Measurements from ENCODE around the gene HIC1.

HIC1 gene

DNA sequence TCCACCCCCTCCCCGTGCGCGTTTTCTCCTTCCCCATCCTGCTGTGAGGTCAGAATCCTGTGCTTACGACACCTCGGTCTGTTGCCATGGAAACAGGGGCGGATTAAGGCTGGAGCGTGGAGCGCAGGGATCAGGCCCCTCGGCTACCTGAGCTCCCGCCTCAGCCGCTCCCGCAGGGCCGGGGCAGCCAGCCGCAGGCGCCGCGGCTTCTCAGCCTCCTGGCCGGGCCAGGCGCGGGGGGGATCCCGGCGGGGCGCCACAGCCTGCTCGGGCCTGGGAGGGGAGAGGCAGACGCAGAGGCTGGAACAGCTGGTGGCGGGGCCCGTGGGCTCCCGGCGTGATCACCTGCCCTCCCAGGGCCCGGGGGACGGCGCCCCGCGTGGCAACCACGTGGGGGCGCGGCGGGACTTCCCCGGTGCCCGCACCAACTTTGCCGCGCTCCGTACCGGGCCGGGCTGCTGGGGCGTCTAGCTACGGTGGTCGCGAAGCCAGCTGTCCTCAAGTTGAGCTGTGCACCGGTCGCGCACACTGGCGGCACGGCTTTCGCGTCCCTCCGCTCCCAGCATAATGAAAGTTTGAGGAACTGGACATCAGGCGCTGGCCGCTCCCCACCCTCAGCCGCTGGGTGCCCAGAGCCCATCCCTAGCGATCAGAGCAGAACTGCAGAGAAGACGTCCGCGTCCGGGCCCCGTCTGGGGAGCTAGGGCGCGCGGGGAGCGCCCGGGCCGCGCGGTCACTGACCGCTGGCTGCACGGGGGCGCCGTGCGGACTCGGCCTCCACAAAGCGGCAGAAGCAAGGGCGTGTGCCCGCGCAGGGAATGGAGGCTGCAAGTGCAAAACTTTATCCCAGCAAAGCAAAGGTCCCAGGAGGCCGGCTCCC is 31.0 kb upstream of the HIC1 start:
- intact Hi-C loops (cut with DNase I; ENCODE audit: low total_unique reads), result no loop called here
- DNase-seq, result peak; percentile 72 to 78
- Histone ChIP-seq H3K4me1 (peaks cover 0 to 38% (median 32%) of the 10 kb centered on the region in 4 donors), H3K27ac (no peak overlapping the region), H3K9me3 (no peaks in the 10 kb centered on the region), H3K4me3 (peak overlapping the region; percentile 50 to 67), H3K27me3 (peaks cover 0 to 62% of the 10 kb centered on the region in 2 donors), H3K36me3 (no peaks in the 10 kb centered on the region)
- TF ChIP-seq, protein P1, sequence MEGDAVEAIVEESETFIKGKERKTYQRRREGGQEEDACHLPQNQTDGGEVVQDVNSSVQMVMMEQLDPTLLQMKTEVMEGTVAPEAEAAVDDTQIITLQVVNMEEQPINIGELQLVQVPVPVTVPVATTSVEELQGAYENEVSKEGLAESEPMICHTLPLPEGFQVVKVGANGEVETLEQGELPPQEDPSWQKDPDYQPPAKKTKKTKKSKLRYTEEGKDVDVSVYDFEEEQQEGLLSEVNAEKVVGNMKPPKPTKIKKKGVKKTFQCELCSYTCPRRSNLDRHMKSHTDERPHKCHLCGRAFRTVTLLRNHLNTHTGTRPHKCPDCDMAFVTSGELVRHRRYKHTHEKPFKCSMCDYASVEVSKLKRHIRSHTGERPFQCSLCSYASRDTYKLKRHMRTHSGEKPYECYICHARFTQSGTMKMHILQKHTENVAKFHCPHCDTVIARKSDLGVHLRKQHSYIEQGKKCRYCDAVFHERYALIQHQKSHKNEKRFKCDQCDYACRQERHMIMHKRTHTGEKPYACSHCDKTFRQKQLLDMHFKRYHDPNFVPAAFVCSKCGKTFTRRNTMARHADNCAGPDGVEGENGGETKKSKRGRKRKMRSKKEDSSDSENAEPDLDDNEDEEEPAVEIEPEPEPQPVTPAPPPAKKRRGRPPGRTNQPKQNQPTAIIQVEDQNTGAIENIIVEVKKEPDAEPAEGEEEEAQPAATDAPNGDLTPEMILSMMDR (IDR thresholded peaks at IDR 0.05), result no peak

DNA sequence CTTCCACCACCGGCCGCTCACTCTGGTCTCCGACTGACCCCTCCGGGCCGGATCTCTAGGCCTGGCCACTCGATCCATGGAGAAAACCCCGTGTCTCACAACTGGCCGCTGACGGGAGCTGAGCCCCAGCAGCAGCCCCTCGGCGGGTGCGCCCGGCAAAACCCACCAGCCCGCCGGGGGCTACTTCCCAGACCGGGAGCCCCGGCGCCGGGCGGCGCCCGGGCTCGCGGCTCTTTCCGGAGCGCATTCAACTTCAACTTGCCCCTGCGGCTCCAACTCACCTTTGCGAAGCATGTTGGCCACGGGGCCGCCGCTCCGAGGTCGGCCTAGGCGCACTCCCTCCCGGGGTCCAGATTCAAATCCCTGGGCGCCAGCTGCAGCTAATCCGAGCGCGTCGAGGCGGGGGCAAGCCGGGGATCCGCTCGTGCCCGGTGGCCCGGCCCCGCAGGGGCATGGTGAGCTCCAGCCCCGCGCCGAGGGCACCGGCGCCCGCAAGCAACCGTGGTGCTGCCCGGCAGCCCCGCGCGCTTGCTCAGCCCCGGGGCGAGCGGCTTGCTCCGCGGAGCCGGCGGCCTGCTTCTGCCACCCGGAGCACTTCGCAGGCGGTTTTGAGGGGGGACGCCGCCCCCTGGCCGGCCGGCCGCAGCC is 30.2 kb upstream of the HIC1 start:
- Histone ChIP-seq H3K27me3 (peaks cover 0 to 70% of the 10 kb centered on the region in 2 donors), H3K4me1 (peaks cover 0 to 42% (median 34%) of the 10 kb centered on the region in 4 donors), H3K27ac (no peak overlapping the region), H3K9me3 (no peaks in the 10 kb centered on the region), H3K4me3 (peak overlapping the region; percentile 50 to 67), H3K36me3 (no peaks in the 10 kb centered on the region)
- DNase-seq, result no peak
- intact Hi-C loops (cut with DNase I; ENCODE audit: low total_unique reads), result loop anchor here (5.0 kb wide), 1 partner anchor 112 kb away; no protein-coding TSS in a partner anchor
- TF ChIP-seq, protein P1 (IDR thresholded peaks at IDR 0.05), result no peak

DNA sequence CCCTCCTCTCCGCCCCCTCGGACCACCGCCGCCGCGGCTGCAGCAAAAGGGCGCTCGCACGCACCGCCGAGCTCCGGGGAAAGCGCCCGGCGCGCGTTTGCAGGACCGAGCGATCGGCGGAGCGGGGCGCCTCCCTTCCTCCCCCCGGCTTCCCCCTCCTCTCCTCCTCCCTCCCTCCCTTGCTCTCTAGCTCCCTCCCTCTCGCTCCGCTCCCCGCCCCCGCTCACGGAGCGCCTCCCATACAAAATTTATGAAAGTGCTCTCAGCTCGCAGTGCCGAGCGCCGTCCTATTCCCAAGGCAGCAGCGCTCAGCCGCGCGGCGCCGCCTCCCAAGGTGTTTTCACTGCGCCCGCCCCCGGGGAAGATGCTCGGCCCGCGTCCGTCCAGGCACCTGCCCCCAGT is 29.7 kb upstream of the HIC1 start, which contains the start of gene RTN4RL1:
TSS of gene RTN4RL1 (minus strand) at position 115 of the 402 bp plus-strand sequence. CDS start 469 bp downstream, outside the sequence.
- Histone ChIP-seq H3K27me3 (peaks cover 0 to 71% of the 10 kb centered on the region in 2 donors), H3K27ac (no peak within 1 kb of the TSS), H3K36me3 (no peaks in the 10 kb centered on the region), H3K4me1 (peaks cover 0 to 44% (median 35%) of the 10 kb centered on the region in 4 donors), H3K9me3 (no peaks in the 10 kb centered on the region), H3K4me3 (peak within 1 kb of the TSS; percentile 50 to 67)
- DNase-seq, result peak; percentile 68 to 81
- TF ChIP-seq, protein P1 (IDR thresholded peaks at IDR 0.05), result no peak
- intact Hi-C loops (cut with DNase I; ENCODE audit: low total_unique reads), result loop anchor here (5.0 kb wide), 1 partner anchor 113 kb away; no protein-coding TSS in a partner anchor

DNA sequence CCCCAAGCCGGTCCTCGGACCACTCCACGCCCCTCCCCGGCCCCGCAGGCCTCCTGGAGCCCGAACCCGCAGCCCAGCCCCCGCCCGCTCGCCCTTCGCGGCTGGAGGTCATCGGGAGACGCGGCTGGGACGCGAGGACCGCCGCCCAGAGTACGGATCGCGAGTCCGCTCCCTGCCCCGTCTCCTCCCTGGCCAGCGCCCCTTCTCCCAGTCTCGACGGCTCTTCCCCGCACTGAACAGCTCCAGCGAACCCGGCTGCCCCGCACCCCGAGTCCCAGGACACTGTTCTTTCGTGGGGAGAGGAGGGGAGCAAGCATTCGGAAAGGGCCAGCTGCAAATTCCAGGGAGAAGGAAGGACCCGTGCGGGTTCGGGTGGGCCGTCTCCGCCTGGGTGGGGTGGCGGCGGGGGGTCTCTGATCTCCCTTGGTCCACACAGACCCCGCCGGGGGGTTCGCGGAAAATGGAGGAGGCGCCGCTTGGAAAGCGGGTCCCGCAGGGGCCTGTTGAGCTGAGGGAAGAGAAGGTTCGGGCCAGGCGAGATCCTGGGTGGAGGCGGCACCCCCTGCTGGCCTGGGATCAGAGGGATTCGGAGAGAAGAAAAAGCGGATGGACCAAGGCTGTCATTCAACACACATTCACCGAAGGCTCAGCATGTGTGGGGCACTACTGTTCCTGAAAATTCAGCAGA is 29.1 kb upstream of the HIC1 start:
- TF ChIP-seq, protein P1 (IDR thresholded peaks at IDR 0.05), result peak; percentile 64 to 66
- Histone ChIP-seq H3K4me3 (peak overlapping the region; percentile 50 to 67), H3K36me3 (no peaks in the 10 kb centered on the region), H3K4me1 (peaks cover 0 to 47% (median 37%) of the 10 kb centered on the region in 4 donors), H3K9me3 (no peaks in the 10 kb centered on the region), H3K27me3 (peaks cover 0 to 71% of the 10 kb centered on the region in 2 donors), H3K27ac (no peak overlapping the region)
- intact Hi-C loops (cut with DNase I; ENCODE audit: low total_unique reads), result loop anchor here (5.0 kb wide), 1 partner anchor 113 kb away; no protein-coding TSS in a partner anchor
- DNase-seq, result peak; percentile 68 to 82
